HEK293 (cell line): ENCODE measurements around the gene TNS4.

ENCODE experiments used
- CTCF ChIP-seq: fragments of 450-650 bp; formaldehyde crosslinking; IDR thresholded peaks from 2 replicates; pipeline ENCODE4 v1.5.1; 2016; ENCODE audit warnings: missing biosample characterization, missing genetic modification characterization
- MZF1 ChIP-seq: fragments of 450-650 bp; formaldehyde crosslinking; IDR thresholded peaks from 2 replicates; pipeline ENCODE4 v1.5.1; 2017; ENCODE audit warnings: missing biosample characterization, missing genetic modification characterization, borderline replicate concordance
- PBX3 ChIP-seq: sonication (generic); formaldehyde crosslinking; IDR thresholded peaks from 2 replicates; pipeline ENCODE4 v1.8.1; 2022; ENCODE audit warnings: mild to moderate bottlenecking, moderate library complexity, missing genetic modification reagents
- SP2 ChIP-seq: fragments of 450-650 bp; formaldehyde crosslinking; IDR thresholded peaks from 2 replicates; pipeline ENCODE4 v1.5.1; 2016; ENCODE audit warnings: missing biosample characterization, missing genetic modification characterization
- ZBTB44 ChIP-seq: fragments of 450-650 bp; IDR thresholded peaks from 2 replicates; pipeline ENCODE4 v1.5.1; 2018; ENCODE audit warnings: missing biosample characterization, mild to moderate bottlenecking, missing genetic modification characterization
- ZBTB8A ChIP-seq: fragments of 450-650 bp; formaldehyde crosslinking; IDR thresholded peaks from 2 replicates; pipeline ENCODE4 v1.5.1; 2016; ENCODE audit warnings: missing biosample characterization, missing genetic modification characterization
- ZNF184 ChIP-seq: fragments of 450-650 bp; IDR thresholded peaks from 2 replicates; pipeline ENCODE4 v1.5.1; 2018; ENCODE audit warnings: missing biosample characterization, mild to moderate bottlenecking, missing genetic modification characterization
- ZNF621 ChIP-seq: fragments of 450-650 bp; formaldehyde crosslinking; IDR thresholded peaks from 2 replicates; pipeline ENCODE4 v1.5.1; 2017; ENCODE audit warnings: missing biosample characterization, missing genetic modification characterization
- ZSCAN5A ChIP-seq: fragments of 450-650 bp; formaldehyde crosslinking; IDR thresholded peaks from 2 replicates; pipeline ENCODE4 v1.5.1; 2016; ENCODE audit warnings: missing biosample characterization, missing genetic modification characterization

- no peak for TF ChIP-seq SP2 (tag by site-specific recombination)
- TF ChIP-seq MZF1 = no peak
- no peak for TF ChIP-seq PBX3 (CRISPR knock-in tag)
- TF ChIP-seq ZNF621 (tag by site-specific recombination) = no peak
- TF ChIP-seq CTCF (tag by site-specific recombination) = no peak
- no peak for TF ChIP-seq ZBTB44 (tag by site-specific recombination)
- TF ChIP-seq ZNF184 = no peak
- TF ChIP-seq ZBTB8A (tag by site-specific recombination) = no peak
- TF ChIP-seq ZSCAN5A (tag by site-specific recombination) = no peak
These were observed 27.7 kb downstream of the TNS4 start for GRCh38 chr17:40473573-40474365.
